NT2/D1 (cell line): ENCODE data around the gene KCTD10.

Source experiments
- SUZ12 ChIP-seq: IDR thresholded peaks from 2 replicates; pipeline ENCODE4 v1.6.1; 2011; ENCODE audit not compliant: insufficient read length, insufficient read depth; ENCODE audit errors: extremely low read depth
- ZNF274 ChIP-seq: IDR thresholded peaks from 2 replicates; pipeline ENCODE4 v1.6.1; 2011; ENCODE audit warnings: mild to moderate bottlenecking, low read depth, low read length

GRCh38 chr12:109447482-109447881, 29.6 kb downstream of the KCTD10 start:
- TF ChIP-seq ZNF274 (no peak), SUZ12 (no peak)
